ENCODE data around the gene NPY2R. TPM values are rescaled to one million over a fixed set of nuclear protein-coding genes. Genes with fewer than 3 reads are reported as not detected.

The NPY2R gene
- total RNA-seq, 1 donor from 2014 or later = 0.43 TPM

- Mint-ChIP-seq H3K4me3 (no peak overlapping the region), H3K27me3 (peaks cover 8% of the 10 kb centered on the region), H3K9me3 (no peaks in the 10 kb centered on the region), H3K36me3 (no peaks in the 10 kb centered on the region), H3K4me1 (ENCODE audit: unreplicated experiment) (peaks cover 14% of the 10 kb centered on the region), H3K27ac (no peak overlapping the region)
- no peak for DNase-seq (ENCODE audit: extremely low spot score, unreplicated experiment)
- TF ChIP-seq CTCF (conservative IDR thresholded peaks at IDR 0.05) = no peak
Measured at GRCh38 chr4:155248002-155248896, 39.8 kb downstream of the NPY2R start.

- Mint-ChIP-seq H3K4me3 (no peak overlapping the region), H3K27me3 (peaks cover 8% of the 10 kb centered on the region), H3K27ac (no peak overlapping the region), H3K36me3 (no peaks in the 10 kb centered on the region), H3K4me1 (ENCODE audit: unreplicated experiment) (peaks cover 14% of the 10 kb centered on the region), H3K9me3 (no peaks in the 10 kb centered on the region)
- no peak for TF ChIP-seq CTCF (conservative IDR thresholded peaks at IDR 0.05)
- no peak for DNase-seq (ENCODE audit: extremely low spot score, unreplicated experiment)
Measured at GRCh38 chr4:155249016-155249566, 40.7 kb downstream of the NPY2R start.

- Mint-ChIP-seq H3K27ac (no peak overlapping the region), H3K9me3 (no peaks in the 10 kb centered on the region), H3K27me3 (peaks cover 8% of the 10 kb centered on the region), H3K4me3 (no peak overlapping the region), H3K36me3 (no peaks in the 10 kb centered on the region), H3K4me1 (ENCODE audit: unreplicated experiment) (peaks cover 14% of the 10 kb centered on the region)
- no peak for TF ChIP-seq CTCF (conservative IDR thresholded peaks at IDR 0.05)
- no peak for DNase-seq (ENCODE audit: extremely low spot score, unreplicated experiment)
Measured at GRCh38 chr4:155252327-155252726, 43.9 kb downstream of the NPY2R start.

GRCh38 chr4:155263480-155263879 is 55.0 kb downstream of the NPY2R start:
- no peaks in the 10 kb centered on the region for H3K9me3 Mint-ChIP-seq
- H3K36me3 Mint-ChIP-seq = no peaks in the 10 kb centered on the region
- no peak overlapping the region for H3K4me3 Mint-ChIP-seq
- DNase-seq (ENCODE audit: extremely low spot score, unreplicated experiment) = no peak
- peaks cover 3% of the 10 kb centered on the region for H3K27me3 Mint-ChIP-seq
- H3K27ac Mint-ChIP-seq = no peak overlapping the region
- TF ChIP-seq CTCF (conservative IDR thresholded peaks at IDR 0.05) = no peak
- H3K4me1 Mint-ChIP-seq (ENCODE audit: unreplicated experiment) = no peaks in the 10 kb centered on the region

- no peak for DNase-seq (ENCODE audit: extremely low spot score, unreplicated experiment)
- Mint-ChIP-seq H3K4me1 (ENCODE audit: unreplicated experiment) (no peaks in the 10 kb centered on the region), H3K27me3 (peaks cover 3% of the 10 kb centered on the region), H3K9me3 (no peaks in the 10 kb centered on the region), H3K4me3 (no peak overlapping the region), H3K27ac (no peak overlapping the region), H3K36me3 (no peaks in the 10 kb centered on the region)
- TF ChIP-seq CTCF (conservative IDR thresholded peaks at IDR 0.05) = no peak
Measured at GRCh38 chr4:155265113-155265512, 56.7 kb downstream of the NPY2R start.

Other genes with a start within 250 kb of the NPY2R start
- gene MAP9, start 168.3 kb downstream of the NPY2R start, total RNA-seq (ENCODE audit: low replicate concordance) = 16.8 and 22.1 TPM in 2 replicates